SIG-M5 (cell line): Measurements from ENCODE around the gene CSAD.
A peak's percentile ranks its signal among the peaks of the same experiment; 100 is the strongest.

Source experiments
- DNase-seq: peaks from one replicate; lab custom pipeline; 2025; lab: John Stamatoyannopoulos, UW

CSAD gene

GRCh38 chr12:53180220-53180930 lies at the start of gene CSAD, which contains the start of gene ZNF740:
TSS of gene CSAD (minus strand) at chr12:53180925. CDS start at chr12:53173470, 7,455 bp downstream.
TSS of gene ZNF740 (plus strand) at chr12:53180722. CDS start at chr12:53181984, 1,262 bp downstream.
- DNase-seq = peak; percentile 89

GRCh38 chr12:53230108-53230845 lies 49.6 kb upstream of the CSAD start:
- DNase-seq = no peak

- DNase-seq = no peak
Measured at GRCh38 chr12:53229454-53229853, 48.7 kb upstream of the CSAD start.

GRCh38 chr12:53227836-53228235 lies 47.1 kb upstream of the CSAD start:
- no peak for DNase-seq

- DNase-seq = no peak
Measured at GRCh38 chr12:53227341-53227740, 46.6 kb upstream of the CSAD start.

GRCh38 chr12:53226815-53227214 lies 46.1 kb upstream of the CSAD start:
- DNase-seq = no peak

- DNase-seq = no peak
Measured at GRCh38 chr12:53225635-53226424, 45.1 kb upstream of the CSAD start.

- no peak for DNase-seq
Measured at GRCh38 chr12:53224897-53225634, 44.3 kb upstream of the CSAD start.

GRCh38 chr12:53224061-53224896 lies 43.6 kb upstream of the CSAD start:
- no peak for DNase-seq

GRCh38 chr12:53223389-53224060 lies 42.8 kb upstream of the CSAD start:
- DNase-seq = no peak

- DNase-seq = no peak
Measured at GRCh38 chr12:53222806-53223261, 42.1 kb upstream of the CSAD start.

- DNase-seq = no peak
Measured at GRCh38 chr12:53222170-53222721, 41.5 kb upstream of the CSAD start.

GRCh38 chr12:53221203-53222080 lies 40.7 kb upstream of the CSAD start:
- no peak for DNase-seq

- peak; percentile 45 for DNase-seq
Measured at GRCh38 chr12:53220694-53221202, 40.0 kb upstream of the CSAD start.

- DNase-seq = no peak
Measured at GRCh38 chr12:53219956-53220693, 39.4 kb upstream of the CSAD start.

- DNase-seq = no peak
Measured at GRCh38 chr12:53219292-53219955, 38.7 kb upstream of the CSAD start.

- no peak for DNase-seq
Measured at GRCh38 chr12:53218551-53219291, 38.0 kb upstream of the CSAD start.
